GM19438 (cell line): Measurements from ENCODE around the gene KCNK18.

ENCODE experiments used
- ATAC-seq: cut with Tn5 transposase; IDR thresholded peaks from one replicate; pipeline ENCODE4 v1.9.1; 2021; ENCODE audit warnings: low read depth; ENCODE audit not compliant: unreplicated experiment

KCNK18 gene

DNA sequence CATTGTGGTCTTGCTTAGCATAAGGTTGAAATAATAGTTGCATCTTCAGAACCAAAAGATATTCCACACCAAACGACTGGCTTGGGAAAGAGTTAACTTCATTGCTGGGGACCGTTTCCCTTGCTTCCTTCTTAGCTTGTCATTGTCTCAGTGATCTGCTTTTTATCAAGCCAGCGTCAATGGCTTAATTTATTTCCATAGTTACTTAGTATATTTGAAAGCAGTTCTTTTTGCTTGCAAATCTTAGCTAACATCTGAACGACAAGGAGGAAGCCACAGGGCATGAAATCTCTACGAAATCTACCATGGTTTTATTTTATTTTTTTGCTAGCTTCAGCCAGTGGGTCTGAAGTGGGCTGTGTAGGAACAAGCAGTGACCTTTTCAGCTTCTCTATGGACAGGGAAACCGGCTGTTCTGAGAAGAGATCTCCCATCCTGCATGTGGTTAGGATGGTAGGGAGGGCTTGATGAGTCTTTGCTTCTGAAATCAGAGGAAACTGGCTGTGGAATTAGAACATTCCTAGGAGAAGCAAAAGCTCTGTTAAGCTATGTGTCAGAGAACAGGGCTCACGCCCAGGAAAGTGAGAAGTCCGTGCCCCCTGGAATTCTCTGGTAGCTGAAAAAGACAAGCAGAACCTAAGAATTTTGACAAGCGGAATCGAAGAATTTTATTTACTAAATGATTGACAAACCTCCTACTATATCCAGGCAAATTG is 51.6 kb downstream of the KCNK18 start:
- ATAC-seq, result no peak

DNA sequence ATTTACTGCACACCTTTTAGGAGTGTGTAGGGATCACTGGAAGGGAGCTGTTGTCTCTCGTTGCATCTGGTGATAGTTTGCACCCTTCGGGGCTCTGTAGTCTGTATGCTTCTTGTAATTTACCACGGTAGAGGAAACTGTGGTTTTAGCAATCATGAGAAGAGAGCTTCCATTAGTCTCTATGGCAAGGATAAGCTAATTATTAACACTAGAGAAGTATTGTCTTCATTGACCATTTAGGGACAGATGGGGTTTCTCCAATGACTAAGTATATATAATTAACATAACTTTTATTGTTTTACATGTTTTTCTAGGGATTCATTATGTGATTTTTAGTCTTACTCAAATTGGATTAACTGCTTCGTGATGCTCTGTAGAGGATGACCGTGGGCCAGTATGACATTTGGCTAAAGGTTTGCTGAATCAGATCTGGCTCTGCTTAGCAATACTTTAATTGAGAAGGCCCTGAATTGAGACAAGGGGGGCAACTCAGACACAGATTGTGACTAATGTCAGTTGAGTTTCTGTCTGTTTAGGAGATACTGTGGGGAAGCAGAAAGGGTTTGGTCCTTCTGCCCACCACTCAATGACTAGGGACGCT is 52.3 kb downstream of the KCNK18 start:
- peak; percentile 80 for ATAC-seq

DNA sequence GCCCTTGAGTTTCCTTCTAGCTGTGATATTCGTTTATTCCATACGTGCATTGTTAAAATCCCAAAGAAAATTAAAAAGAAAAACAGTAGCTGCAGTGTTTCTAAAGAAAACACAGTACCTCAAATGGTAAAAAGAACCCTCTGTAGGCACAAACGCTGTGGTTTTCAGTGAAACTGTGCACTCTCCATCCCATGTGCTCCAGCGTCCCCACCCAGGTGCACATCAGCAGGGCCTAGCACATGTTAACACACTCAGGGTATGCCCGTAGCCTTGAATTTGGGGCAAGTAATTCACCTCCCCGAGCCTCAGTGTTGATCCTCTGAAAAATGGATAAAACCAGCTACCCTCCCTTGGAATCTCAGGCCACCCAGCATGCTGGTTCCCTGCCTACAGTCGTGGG is 53.1 kb downstream of the KCNK18 start:
- ATAC-seq, result no peak

DNA sequence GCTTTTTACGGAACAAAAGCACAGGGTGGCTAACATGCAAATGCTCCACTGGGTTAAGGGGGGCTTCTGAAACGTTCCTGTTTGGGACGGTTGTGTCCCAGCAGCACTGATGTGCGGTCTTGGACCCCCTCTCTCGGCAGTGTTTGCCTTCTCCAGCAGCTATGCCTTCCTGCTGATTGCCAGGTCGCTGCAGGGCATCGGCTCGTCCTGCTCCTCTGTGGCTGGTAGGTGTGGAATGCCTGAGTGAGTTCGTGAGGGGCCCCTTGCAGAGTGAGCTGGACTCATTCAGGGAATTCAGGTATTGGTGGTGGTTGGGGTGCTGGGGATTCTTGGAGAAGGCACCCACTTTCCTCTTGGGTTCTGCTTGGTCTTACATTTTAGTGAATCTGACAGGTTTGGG is 56.6 kb downstream of the KCNK18 start:
- ATAC-seq, result no peak

DNA sequence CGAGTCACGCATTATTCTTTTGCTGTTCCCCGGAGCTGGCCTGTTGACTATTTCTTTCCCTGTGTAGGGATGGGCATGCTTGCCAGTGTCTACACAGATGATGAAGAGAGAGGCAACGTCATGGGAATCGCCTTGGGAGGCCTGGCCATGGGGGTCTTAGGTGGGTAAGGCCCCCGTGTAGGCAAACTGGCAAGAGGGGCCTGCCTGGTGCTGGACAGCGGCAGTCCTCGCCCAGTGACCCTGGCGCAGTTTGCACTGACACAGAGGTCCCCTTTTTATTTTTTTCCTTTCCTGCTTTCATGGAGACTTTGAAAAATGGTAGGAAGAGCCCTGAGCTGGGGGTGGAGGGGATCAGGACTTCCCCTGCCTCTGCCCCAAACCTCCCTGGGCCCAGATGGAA is 57.0 kb downstream of the KCNK18 start:
- no peak for ATAC-seq

DNA sequence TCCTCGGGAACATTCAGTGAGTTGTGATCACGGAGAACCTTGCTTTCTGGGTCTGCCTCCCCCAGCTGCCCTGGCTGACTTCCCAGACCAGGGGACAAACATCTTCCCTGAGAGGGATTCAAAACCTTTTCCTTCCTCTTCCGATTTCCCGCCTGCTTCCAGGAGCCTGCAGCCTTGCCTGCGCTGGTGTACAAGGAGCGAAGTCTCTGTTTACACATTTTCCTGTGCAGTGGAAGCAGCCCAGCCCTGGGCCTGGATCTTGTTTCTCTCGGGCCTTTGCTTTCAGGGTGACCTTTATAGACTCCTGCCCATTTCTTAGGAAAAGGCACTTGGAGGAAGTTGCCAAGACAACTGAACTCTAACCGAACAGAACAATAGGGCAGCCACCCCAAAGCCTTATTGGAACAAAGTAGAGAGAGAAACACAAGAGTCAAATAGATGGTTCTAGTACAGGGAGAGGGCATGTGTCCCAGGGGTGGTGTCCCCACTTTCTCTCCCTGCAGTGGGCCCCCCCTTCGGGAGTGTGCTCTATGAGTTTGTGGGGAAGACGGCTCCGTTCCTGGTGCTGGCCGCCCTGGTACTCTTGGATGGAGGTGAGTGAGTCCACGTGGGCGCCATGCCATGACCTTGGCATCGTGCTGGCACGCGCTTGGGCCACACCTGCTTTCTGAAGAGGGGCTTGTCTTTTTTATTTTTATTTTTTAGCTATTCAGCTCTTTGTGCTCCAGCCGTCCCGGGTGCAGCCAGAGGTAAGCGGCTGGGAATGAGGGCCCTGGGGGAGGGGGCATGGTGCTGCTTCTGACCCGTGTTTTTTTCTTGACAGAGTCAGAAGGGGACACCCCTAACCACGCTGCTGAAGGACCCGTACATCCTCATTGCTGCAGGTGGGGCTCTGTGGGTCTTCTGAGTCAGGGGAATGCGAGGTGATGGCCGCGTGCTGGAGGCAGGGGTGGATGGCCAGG is 57.8 kb downstream of the KCNK18 start:
- ATAC-seq, result no peak

DNA sequence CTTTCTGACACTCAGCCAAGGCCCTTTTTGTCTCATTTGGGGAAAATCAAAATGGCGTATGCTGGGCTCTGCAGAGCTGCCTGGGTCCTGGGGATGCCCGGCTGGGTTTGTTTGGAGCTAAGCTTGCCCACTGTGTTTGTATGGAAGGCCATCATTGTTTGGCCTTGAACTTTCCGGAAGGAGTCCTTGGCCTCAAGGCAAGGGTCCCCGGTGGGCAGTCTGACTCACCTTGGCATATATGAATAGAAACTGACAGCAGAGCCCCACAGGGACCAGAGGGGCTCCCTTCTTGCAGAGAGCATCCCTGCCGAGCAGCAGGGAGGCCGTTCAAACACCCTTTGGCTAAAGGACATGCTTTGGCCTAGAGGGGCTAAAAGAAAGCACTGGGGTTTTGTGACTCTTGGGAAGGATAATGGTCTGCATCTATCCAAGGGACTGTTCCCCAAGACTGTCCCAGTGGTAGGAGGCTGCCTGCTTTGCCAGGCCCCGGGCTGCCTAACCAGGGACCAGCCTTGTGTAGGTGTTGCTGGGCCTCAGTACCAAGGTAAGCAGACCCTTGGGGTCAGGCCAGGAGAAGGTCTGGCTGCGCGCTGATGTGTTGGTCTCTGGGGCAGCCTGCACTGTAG is 58.7 kb downstream of the KCNK18 start:
- ATAC-seq, result no peak

DNA sequence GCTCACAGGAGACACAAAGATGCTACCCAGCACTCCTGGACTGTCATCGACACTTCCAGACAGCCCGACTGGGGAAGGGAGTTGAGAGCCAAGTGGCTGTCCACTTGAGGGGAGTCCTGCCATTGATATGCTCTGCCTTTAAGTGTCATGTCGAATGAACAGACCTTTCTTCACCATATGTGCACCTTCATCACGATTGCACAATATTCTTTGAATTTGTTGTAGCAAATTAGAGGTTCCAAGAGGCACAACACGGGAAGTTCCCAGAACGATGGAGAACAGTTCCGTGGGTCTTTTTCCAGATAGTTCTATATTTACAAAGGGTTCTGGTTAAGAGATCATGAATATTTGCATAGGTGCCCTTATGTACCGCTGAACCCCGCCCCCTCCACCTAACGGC is 59.6 kb downstream of the KCNK18 start:
- no peak for ATAC-seq

DNA sequence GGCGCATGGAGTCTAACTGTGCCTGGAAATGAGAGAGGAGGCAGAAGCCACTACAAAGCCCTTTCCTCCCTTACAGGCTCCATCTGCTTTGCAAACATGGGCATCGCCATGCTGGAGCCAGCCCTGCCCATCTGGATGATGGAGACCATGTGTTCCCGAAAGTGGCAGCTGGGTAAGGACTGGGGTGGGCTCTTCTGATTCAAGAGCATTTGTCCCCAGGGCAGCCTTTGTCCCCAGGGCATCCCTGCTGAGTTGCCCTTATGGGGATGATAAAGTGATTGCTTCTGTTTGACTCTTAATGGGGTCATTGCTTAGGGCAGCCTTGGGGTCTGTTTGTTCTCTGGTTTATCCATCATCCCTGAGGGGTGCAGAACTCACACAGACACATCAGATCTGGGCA is 60.4 kb downstream of the KCNK18 start:
- no peak for ATAC-seq

DNA sequence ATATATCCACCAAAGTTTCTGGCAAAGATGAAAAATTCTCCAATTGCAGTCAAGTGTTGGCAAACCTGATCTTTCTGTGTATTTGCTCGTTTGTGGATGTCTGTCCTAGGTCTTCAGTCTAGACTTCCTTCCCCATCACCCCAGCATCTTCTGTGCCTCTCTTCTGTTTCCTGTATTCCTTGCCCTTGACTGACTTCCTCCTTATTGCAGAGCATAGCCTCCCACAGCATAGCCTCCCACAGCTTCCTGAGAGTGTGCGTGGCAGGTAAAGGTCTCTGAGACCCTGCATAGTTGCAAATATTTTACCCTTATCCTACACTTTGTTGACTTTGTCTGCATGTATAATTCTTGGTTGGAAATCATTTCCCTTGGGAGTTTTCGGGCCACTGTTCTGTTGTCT is 62.0 kb downstream of the KCNK18 start:
- no peak for ATAC-seq
